ENCODE results near the gene ZSCAN5A. TPM values are rescaled to one million over a fixed set of nuclear protein-coding genes. Genes with fewer than 3 reads are reported as not detected.
"Not testable (repeated sequence)": the region's sequence is repeated elsewhere in the genome, so short reads cannot be mapped to it uniquely, and the experiment has no call there.

Gene ZSCAN5A
- total and polyA plus RNA-seq, 2 donors (not counting 1 experiment from before 2014, with no cell fraction given), result 5.2 to 24.8 TPM

- Mint-ChIP-seq H3K4me3 (no peak overlapping the region), H3K27me3 (peaks cover 19% of the 10 kb centered on the region), H3K4me1 (no peaks in the 10 kb centered on the region), H3K9me3 (ENCODE audit: insufficient read depth) (no peaks in the 10 kb centered on the region), H3K27ac (no peak overlapping the region)
- Histone ChIP-seq H3K79me2 (ENCODE audit: control insufficient read depth, insufficient read depth, low read length) (no peaks in the 10 kb centered on the region), H3K9me3 (ENCODE audit: control extremely low read depth in 1 of 3, control insufficient read depth in 2 of 3, insufficient read depth in 1 of 3, low read length in 2 of 3) (no peaks in the 10 kb centered on the region), H2AFZ (ENCODE audit: insufficient read depth, low read depth, low read length, poor library complexity, severe bottlenecking) (no peak overlapping the region), H3K4me3 (ENCODE audit: control extremely low read depth in 1 of 5, extremely low read depth in 1 of 5, insufficient read depth in 1 of 5, low read depth in 2 of 5, low read length in 4 of 5) (no peak overlapping the region), H3K27me3 (replicated peaks in 1 of 4; ENCODE audit: control extremely low read depth in 1 of 4, control insufficient read depth in 3 of 4, insufficient read depth in 4 of 4, low read length in 3 of 4) (peaks cover 0 to 3% (median under 1%) of the 10 kb centered on the region in 4 experiments), H3K4me2 (replicated peaks; ENCODE audit: low read depth, low read length, poor library complexity, severe bottlenecking) (no peak overlapping the region), H3K4me1 (ENCODE audit: control insufficient read depth in 2 of 2, insufficient read depth in 2 of 2, low read length in 2 of 2) (no peaks in the 10 kb centered on the region), H4K20me1 (ENCODE audit: control insufficient read depth, insufficient read depth, low read length, poor library complexity, severe bottlenecking) (no peaks in the 10 kb centered on the region), H3K9ac (ENCODE audit: low read length) (no peak overlapping the region), H3K27ac (ENCODE audit: low read length in 2 of 2) (no peak overlapping the region), H3K36me3 (replicated peaks in 1 of 2; ENCODE audit: control extremely low read depth in 1 of 2, control insufficient read depth in 1 of 2, extremely low read depth in 1 of 2, insufficient read depth in 2 of 2, low read length in 1 of 2) (no peaks in the 10 kb centered on the region)
- TF ChIP-seq CTCF (IDR thresholded peaks at IDR 0.05) (no peak), EZH2 (IDR thresholded peaks at IDR 0.05; ENCODE audit: borderline replicate concordance, insufficient read depth, low read depth, low read length, poor library complexity, severe bottlenecking) (no peak)
- ATAC-seq (ENCODE audit: low read depth) (no peak), DNase-seq (no peak)
- 90% methylated on average over 2 of the region's 4 CpGs for WGBS (ENCODE audit: insufficient coverage)
- CTCF ChIA-PET, result no interaction called here
- intact Hi-C loops (cut with micrococcal nuclease), result no loop called here
- POLR2A ChIA-PET, result no interaction called here
These were observed 102.9 kb downstream of the ZSCAN5A start for GRCh38 chr19:56211718-56212117.

- H3K9me3 ChIP-seq (ENCODE audit: control extremely low read depth in 1 of 3, control insufficient read depth in 2 of 3, insufficient read depth in 1 of 3, low read length in 2 of 3); H3K4me2 ChIP-seq (replicated peaks; ENCODE audit: low read depth, low read length, poor library complexity, severe bottlenecking); H3K27ac Mint-ChIP-seq; H3K9me3 Mint-ChIP-seq (ENCODE audit: insufficient read depth); H4K20me1 ChIP-seq (ENCODE audit: control insufficient read depth, insufficient read depth, low read length, poor library complexity, severe bottlenecking); H3K36me3 ChIP-seq (replicated peaks in 1 of 2; ENCODE audit: control extremely low read depth in 1 of 2, control insufficient read depth in 1 of 2, extremely low read depth in 1 of 2, insufficient read depth in 2 of 2, low read length in 1 of 2); DNase-seq; H3K79me2 ChIP-seq (ENCODE audit: control insufficient read depth, insufficient read depth, low read length); H3K4me3 ChIP-seq (ENCODE audit: control extremely low read depth in 1 of 5, extremely low read depth in 1 of 5, insufficient read depth in 1 of 5, low read depth in 2 of 5, low read length in 4 of 5); ATAC-seq (ENCODE audit: low read depth); POLR2A ChIA-PET; H3K9ac ChIP-seq (ENCODE audit: low read length); H3K27ac ChIP-seq (ENCODE audit: low read length in 2 of 2); H2AFZ ChIP-seq (ENCODE audit: insufficient read depth, low read depth, low read length, poor library complexity, severe bottlenecking); H3K4me3 Mint-ChIP-seq; H3K4me1 ChIP-seq (ENCODE audit: control insufficient read depth in 2 of 2, insufficient read depth in 2 of 2, low read length in 2 of 2); intact Hi-C loops (cut with micrococcal nuclease); CTCF ChIA-PET; H3K4me1 Mint-ChIP-seq; H3K27me3 ChIP-seq (replicated peaks in 1 of 4; ENCODE audit: control extremely low read depth in 1 of 4, control insufficient read depth in 3 of 4, insufficient read depth in 4 of 4, low read length in 3 of 4): not testable (repeated sequence)
- WGBS (ENCODE audit: insufficient coverage), result 93% methylated on average over 2 of the region's 9 CpGs
- peaks cover 16% of the 10 kb centered on the region for H3K27me3 Mint-ChIP-seq
These were observed 104.6 kb downstream of the ZSCAN5A start for GRCh38 chr19:56210036-56210435.

All from B cell (primary cell).